ENCODE measurements around the gene PROM2.

The PROM2 gene

DNA sequence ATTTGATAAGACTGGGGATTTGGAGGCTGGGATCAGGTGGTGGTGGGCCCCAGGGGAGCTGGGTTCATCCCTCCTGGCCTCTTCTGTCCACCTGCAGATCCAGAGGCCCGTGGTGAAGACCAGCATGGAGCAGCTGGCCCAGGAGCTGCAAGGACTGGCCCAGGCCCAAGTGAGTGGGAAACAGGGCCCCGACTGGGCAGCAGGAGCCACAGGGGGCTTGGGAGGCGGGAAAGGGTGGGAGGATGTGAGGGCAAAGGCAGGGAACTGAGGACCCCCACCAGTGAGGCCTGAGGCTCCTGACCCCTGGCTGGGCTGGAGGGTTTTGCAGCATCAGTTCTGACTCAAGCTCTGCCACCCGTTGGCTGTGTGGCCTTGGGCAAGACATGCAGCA, 11.3 kb downstream of the PROM2 start:
- DNase-seq (ENCODE audit: low read depth in 2 of 2): no peak

DNA sequence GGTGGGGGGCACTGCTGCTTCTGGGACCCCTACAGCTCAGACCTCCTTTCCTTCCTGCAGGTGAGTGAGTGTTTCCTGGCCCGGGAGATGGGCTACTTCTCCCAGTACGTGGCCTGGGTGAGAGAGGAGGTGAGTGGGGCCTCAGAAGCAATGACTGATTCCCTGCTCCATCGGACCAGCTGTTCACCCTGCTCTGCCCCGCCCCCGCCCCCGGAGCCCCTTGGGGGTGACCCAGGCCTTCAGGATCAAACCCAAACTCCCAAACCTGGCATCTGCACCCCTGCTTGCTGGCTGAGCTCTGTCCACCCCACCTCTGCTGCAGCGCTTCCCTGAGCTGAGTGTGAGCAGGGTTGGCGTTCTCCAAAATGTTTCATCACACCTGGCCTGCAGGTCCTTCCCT, 13.1 kb downstream of the PROM2 start:
- no peak for DNase-seq (ENCODE audit: low read depth in 2 of 2)

DNA sequence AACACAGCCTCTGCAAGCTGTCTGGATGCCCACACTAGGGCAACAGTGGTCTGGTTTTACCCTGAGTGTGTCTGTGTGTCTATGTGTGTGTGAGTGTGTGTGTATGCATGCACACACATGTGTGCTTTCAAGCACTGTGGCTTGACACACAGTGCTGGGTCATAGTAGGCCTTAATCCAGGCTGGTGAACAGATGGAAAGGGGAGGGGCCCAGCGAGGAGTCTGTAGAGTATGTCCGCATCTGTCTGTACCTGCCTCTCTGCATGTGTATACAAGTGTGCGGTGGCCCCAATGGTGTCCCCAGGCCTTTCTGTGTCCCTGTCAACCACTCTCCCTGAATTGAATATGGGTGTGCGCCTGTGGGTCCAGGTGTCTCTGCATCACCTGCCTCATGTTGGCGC, 13.6 kb downstream of the PROM2 start:
- DNase-seq (ENCODE audit: low read depth in 2 of 2): no peak

DNA sequence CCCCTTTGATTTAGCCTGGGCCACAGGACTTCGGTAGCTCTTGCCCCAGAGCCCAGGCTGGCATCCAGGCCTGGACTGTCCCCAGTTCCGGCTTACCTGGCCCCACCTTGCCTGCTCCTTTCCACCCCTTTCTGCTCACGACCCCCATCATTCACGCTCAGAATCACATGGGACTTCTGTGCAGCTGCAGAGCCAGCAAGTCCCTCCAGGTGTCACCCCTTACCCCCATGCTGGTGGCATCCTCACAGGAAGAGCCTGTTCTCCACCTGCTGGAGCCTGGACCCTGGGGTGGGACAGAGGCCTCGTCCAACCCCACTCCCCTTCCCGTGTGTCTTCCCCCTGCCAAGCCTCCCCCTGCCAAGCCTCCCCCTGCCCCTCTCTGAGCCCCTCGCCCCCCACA, 15.0 kb downstream of the PROM2 start:
- DNase-seq (ENCODE audit: low read depth in 2 of 2): no peak

DNA sequence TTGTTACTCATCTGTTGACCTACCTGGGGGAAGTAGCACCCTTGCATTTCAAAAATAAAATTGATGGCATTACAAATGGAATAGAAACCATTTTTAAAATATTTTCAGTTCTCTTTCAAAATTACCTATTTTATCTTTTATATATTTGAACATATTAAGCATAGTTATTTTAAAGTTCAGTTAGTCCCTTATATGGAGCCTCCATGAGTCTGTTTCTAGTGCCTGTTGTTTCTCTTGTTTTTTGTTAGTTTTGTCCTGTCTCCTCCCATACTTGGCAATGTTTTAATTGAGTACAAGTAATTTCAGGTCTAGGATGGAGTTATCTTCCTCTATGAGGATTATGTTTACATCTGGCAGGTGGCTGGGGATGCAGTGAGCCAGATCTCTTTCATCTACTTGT, 17.0 kb downstream of the PROM2 start:
- DNase-seq (ENCODE audit: low read depth in 2 of 2): no peak

DNA sequence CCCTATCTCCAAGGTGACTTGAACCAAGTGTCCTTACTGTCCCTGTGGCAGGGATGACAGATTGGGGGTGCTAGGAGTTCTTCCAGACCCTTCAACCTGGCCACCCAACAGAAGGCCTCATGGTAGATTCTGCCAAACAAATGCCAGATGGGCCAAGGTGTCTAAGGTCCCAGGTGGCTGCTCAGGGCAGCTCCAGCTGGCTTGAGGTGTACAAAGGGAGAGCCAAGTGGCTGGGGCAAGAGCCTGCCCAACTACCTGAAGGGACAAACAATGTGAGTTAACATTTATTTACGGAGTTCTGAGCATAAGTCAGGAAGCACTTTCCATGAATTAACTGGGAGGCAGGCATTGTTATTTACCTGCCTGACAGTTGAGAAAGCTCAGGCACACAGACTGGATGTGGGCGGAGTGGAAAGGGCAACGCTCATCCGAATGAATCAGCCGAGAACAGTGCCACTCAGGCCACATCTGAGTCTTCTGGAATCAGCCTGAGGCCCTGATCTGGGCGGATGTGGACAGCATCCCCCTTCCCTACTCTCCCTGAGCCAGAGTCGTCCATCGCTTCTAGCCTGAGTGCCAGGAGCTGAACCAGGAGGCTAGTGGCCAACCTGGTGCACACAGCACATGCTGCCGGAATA, 18.5 kb downstream of the PROM2 start:
- DNase-seq (ENCODE audit: low read depth in 2 of 2): no peak

DNA sequence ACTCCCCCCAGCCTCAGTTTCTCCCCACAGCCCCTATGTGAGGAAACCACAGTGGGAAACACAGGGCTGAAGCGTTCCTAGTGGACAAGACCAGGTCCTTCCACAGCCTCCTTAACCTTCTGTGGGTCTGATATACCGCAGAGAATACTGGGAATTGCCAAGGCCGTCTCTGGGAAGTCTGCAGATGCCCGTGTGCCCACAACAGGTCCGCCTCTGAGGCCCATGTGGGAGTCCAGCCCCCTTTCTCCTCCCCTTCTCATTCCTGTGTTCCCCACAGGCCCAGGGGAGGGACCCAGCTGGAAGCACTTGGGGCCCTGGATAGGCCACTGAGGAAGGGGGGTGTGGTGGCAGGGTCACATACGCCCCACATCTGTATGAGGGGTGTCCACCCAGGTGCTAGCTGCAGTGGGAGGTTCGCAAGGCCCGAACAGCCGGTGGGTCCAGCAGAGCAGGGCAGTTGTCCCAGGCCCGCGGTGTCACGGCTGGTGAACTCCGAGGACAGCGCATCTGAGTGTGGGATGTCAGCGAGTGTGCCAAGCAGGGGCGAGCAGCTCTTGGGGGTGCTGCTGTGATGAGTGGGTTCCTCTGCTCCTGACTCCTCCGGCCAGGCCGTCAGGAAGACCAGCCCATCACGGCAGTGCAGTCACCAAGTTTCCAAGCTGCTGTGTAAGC, 20.5 kb downstream of the PROM2 start:
- DNase-seq (ENCODE audit: low read depth in 2 of 2): no peak

DNA sequence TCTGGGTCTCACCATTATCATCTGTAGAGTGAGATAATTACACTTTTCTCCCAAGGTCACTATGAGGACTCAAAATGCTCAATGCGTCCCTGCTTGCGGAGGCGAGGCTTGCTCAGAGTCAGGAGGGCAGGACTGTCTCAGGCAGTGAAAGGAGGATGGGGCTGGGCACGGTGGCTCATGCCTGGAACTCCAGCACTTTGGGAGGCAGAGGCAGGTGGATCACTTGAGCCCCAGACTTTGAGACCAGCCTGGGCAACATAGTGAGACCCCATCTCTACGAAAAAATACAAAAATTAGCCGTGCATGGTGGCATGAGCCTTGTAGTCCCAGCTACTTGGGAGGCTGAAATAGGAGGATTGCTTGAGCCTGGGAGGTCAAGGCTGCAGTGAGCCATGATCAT, 21.1 kb downstream of the PROM2 start:
- DNase-seq (ENCODE audit: low read depth in 2 of 2): no peak

DNA sequence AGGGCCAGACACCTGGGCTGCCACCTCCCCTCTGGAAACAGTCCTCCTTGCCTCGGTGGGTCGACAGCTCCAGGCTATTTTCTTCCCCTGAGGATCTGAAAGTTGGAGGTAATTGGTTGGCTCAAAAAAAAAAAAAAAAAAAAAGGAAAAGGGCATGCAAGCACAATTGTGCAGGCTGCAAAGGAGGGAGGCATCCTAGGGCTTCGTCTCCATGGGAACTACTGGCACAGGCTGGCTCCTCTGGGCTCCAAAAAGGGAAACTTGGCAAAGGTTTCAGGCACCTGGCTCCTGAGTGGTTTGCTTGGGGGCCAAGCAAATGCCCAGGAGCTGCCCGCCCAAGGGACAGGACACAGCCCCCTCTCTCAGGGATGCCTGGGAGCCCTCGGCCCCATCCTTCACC, 21.8 kb downstream of the PROM2 start:
- no peak for DNase-seq (ENCODE audit: low read depth in 2 of 2)

DNA sequence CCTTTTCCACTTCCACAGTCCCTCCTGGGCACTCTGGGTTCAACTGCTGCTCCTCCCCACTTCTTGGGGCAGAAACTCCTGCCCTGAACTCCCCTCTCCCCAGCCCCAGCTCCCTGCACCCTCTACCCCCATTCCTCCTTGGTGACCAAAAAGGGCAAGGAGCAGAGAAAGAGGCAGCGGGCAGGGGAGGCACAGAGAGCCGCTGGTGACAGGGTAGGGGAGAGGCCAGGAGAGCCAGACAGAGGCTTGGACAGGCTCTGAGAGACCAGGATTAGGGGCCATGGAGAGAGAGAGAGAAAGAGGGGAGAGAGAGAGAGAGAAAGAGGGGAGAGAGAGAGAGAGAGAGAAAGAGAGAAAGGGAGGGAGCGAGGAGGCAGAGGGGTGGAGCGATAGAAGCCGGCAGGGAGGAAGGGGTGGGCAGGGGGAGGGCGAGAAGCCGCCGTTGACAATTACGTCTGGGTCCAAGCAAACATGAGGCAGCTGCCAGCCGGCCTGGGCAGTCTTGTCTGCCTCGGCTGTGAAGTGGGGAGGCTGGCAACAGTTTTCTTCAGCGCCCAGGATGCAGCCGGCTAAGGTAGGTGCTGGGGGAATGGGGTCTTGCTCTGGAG, 22.7 kb downstream of the PROM2 start, which contains the start of gene KCNIP3:
KCNIP3 (plus strand) TSS at position 468 of the 608 bp plus-strand sequence; CDS start at position 560, 92 bp downstream.
- no peak for DNase-seq (ENCODE audit: low read depth in 2 of 2)

DNA sequence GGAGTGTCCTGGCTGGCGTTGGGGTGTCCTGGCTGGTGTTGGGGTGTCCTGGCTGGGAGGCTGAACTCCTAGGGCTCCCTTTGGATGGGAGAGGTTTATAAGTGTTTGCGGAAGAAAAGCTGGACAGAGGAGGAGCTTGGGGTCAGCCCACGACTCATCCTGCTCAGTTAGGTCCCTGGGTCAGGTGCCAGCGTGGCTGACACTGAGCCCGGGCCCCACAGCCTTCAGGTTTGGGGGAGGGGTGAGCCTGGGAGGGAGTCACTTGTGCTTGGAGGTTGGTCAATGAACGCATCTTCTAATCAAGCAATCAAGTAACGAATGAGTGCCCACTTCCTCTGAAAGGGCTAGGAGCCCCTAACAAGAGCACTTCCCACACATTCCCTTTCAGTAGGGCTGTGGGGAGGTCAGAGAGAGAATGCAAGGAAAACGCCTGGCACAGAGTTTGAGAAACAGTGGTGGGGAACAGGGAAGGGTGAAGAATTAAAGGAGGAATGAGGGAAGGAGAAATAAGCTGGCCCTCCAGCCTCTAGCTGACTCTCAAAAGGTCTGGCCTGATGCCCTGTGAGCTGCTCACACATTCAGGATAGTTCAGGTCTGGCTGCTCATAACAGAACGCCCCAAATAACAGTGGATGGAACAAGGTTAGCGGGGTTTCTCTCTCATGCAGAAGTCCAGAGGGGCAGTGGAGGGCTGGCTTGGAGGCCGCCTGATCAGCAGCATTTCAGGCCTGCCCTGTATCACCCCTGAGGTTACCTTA, 23.6 kb downstream of the PROM2 start:
- DNase-seq (ENCODE audit: low read depth in 2 of 2): no peak

DNA sequence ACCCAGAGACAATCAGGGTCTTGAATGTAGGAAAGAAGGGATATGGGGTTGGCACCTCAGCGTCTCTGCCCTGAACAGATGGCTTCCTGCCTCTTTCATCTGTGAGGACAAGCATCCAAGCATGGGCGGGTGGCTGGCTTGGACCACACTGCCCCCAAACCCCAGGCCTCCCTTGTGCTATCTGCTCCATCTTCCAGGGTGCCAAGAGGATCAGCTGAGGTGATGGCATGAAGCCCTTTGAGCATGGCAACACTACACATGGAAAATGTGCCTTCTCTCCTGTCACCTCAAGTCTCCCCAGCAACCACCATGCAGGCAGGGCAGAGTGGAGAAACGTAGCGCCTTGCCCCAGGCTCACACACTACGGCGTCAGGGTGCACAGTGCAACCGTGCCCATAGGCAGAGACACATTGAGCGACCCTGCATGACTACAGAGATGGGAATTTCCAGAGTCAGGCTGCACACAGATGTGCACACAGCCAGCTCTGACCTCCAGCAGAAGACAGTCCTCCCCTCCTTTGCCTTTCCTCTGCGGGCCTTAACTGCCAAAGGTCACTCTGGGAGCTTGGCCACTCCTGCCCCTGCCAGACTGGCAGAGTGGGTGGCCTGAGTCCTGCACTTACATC, 24.4 kb downstream of the PROM2 start:
- DNase-seq (ENCODE audit: low read depth in 2 of 2): no peak

DNA sequence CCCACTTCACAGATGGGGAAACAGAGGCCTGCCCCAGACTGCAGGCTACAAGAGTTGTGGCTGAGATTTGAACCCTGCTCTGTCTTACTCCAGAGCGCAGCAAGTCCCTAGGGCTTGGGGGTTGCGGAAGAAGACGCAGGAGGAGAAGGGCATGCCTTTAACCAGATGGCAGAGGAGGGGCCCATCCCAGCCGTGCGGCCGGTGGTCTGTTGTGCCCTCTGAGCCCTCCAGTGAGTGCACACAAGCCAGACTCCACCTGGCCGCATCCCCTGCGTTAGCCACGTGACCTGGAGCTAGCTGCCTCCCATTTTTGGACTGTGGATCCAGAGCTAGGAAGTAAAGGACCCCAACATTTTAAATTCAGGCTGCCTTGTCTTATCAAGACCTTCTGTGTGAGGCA, 25.7 kb downstream of the PROM2 start:
- DNase-seq (ENCODE audit: low read depth in 2 of 2): no peak

DNA sequence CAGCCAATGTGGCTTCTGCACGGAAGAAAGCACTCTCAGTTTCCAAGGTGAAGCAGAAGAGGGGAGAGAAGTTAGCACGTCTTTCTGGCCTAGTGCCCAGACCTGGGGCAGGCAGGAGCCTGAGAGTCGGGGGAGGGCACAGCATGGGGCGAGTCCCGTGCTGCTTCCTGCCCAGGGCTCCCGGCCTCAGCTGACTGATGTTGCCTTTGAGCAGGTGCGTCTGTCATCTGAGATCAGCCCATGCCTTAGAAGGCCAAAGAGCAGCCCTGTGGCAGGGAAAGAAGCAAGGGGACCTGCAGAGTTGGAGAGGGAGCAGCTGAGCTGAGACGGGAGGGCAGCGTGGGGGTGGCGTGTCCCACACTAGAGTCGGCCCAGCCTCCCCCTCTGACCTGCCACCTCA, 26.2 kb downstream of the PROM2 start:
- DNase-seq (ENCODE audit: low read depth in 2 of 2): no peak

DNA sequence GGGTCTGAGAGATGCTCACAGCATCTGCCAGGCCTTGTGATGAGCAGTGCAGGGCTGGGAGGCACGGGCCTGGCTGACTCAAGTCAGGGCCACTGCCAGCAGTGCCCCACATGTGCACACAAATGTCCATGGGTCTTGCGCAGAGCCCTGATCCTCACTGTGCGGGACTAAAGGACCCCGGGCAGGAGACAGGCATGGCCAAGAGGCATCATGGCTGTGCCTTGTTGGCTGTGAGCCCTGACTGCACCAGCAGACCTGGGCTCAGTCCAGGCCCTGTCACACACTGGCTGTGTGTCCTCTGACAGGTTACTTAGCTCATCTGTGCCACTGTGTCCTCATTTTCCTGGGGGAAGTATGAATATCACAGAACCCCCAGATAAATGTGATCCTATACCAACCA, 26.9 kb downstream of the PROM2 start:
- DNase-seq (ENCODE audit: low read depth in 2 of 2): no peak

DNA sequence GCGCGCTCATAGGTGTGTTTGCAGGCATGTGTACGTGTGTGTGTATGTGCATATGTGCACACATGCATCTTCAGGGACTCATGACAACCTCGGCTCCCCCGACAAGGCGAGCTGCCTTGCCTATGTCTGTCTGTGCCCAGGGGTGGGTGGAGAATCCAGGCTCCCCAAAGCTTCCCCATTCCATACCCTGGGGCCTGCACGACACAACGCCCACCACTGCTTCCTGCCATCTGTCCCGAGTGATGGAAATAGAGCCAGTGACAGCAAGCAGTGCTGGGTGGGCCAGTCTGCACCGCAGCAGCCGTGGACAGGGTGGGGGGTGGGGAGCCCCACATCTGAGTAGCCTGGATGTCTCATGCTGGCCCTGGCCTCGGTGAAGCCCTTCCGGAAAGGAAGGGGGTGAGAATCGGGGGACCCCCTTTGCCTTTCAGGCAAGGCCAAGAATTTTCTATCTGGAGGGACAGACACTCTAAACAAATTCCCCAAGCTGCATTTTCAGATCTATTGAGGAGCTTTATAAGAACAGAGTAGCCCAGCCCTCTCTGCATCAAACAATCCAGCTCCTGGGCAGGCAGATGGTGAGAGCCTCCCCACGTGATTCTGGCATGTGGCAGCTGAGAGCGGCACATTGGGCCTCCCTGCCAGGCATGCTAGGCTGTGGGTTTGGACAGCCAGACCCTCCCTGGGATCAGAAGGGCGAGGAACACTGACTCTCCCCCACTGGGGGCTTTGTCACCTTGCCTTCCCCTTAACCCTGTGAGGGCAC, 27.8 kb downstream of the PROM2 start:
- DNase-seq (ENCODE audit: low read depth in 2 of 2): no peak

DNA sequence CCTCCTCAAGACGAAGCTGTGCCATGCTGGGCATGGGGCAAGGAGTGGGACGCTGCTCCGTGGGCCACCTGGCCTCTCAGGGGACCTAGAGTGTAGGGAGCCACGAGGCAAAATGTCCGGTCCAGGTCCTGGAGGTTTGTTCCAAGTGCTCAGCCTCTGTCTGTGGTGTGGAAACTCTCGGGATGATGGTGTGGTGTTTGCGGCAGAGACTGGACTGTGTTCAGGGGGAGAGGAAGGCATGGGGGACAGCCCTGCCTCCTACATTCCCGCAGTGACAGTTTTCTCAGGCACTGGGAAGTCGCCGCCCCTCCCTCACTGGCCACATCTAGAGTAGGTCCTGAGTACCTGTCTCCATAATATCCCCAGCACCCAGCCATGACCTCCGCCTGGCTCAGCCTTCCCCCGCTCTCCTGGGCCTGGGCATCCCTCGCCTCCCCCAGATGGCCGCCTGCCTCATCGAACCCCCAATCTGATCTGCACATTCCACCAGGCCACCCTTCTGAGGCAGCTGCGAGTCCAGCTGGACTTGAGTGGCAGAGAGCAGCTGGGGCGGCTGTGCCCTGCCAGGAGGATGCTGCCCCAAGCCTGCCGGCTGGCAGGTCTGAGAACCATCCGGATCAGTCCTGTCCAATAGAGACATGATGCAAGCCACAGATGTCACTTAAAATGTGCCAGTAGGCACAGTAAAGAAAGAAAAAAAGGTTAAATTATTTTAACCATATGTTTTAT, 29.1 kb downstream of the PROM2 start:
- no peak for DNase-seq (ENCODE audit: low read depth in 2 of 2)

DNA sequence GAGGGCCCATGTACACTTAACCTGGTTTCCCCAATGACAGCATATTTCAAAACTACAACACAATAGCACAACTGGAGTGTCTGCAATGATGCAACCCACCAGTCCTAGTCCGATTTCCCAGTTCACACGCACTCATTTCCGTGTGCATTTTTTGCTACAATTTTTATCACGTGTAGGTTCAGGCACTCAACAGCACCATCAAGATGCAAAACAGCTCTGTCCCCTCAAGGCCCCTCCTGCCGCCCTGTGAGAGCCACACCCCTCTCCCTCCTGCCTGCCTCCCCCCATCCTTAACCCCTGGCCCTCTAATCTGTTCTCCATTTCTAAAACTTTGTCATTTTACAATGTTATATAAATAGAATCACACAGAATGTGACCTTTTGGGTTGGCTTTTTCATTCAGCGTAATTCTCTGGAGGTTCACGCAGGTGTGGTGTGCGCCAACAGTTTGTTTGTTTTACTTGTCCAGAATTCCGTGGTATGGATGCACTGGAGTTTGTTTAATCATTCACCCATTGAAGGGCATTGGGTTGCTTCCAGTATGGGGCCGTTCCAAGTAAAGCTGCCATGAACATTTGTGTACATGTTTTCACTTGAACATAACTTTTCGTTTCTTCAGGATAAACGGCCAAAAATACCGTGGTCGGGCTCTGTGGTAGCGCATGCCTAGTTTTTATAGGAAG, 31.3 kb downstream of the PROM2 start:
- no peak for DNase-seq (ENCODE audit: low read depth in 2 of 2)

DNA sequence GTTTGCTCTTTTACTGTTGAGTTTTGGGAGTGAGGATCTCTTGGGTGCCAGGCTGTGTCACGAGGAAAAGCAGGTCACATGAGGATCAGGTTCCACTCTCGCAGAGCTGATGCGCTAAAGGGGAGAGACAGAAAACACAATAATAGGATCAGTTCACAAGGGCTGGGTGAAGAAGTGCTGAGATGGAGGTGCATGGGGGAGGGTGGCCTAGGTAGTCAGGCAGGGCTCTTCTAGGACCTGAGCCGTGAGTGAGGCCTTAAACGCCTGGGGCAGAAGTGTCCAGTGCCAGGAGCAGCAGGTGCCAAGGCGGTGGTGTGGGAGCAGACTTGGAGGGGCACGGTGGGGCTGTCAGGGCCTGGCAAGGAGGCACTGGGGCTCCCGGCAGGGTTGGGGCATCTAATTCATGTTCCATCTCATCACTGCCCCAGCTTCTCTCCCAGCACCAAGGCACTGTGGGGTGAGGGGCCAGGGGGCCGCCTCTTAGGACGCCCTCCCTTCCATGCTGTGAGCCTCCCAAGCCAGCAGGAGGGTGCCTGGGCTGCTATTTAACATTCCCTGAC, 32.2 kb downstream of the PROM2 start:
- DNase-seq (ENCODE audit: low read depth in 2 of 2): no peak

DNA sequence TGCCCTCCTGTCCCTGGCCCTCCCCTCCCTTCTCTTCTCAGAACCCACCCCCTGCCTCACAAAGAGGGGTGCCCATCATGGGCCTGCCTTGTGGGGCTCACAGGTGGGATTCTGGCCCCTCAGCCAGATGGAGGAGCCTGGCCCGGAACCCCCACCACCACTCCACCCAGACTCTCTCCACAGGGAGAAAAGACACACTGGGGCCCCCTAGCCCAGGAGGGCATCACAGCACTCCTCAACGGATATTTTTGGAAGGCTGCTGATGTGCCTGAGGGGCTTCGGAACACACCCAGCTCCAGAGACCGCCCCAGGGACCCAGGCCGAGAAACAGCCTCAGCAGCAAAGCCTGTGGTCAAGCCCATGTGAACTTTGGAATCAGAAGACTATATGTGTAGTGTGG, 32.8 kb downstream of the PROM2 start:
- DNase-seq (ENCODE audit: low read depth in 2 of 2): no peak
